Pancreas (tissue), 10 donors: Measurements from ENCODE around the gene HDHD2. TPM values are rescaled to one million over a fixed set of nuclear protein-coding genes. Genes with fewer than 3 reads are reported as not detected.

Source experiments
- ATAC-seq, 4 donors: fragments of 200-7000 bp; cut with Tn5 transposase; one replicate each; pipeline versions ENCODE4 v1.8.0 to v1.9.1; 2020; ENCODE audit warnings: mild to moderate bottlenecking in 4 of 4, moderate library complexity in 4 of 4
- DNase-seq, 6 donors: peaks; one replicate each; pipeline ENCODE4 v3.0.0-alpha.2; 2020
- FAIRE-seq: peaks from 2 replicates; lab custom pipeline; 2012; peaks lifted over from hg19 to GRCh38; lab: Jason Lieb, UNC
- H3K27ac ChIP-seq, 4 donors: fragments of 200-600 bp; sonication (generic); 1 replicate in 3 of 4; 2 replicates in 1 of 4; pipeline versions ENCODE4 v1.5.0 to v1.8.0; 2020
- H3K27me3 ChIP-seq, 4 donors: fragments of 200-600 bp; one replicate each; pipeline ENCODE4 v1.8.0; 2021
- H3K36me3 ChIP-seq, 3 donors: fragments of 200-600 bp; sonication (generic) in 1 of 3; one replicate each; pipeline versions ENCODE4 v1.5.0 to v1.8.0; 2020 to 2021
- H3K4me1 ChIP-seq, 3 donors: fragments of 200-600 bp; one replicate each; pipeline ENCODE4 v1.8.0; 2021
- H3K4me3 ChIP-seq, 4 donors: fragments of 200-600 bp; sonication (generic) in 2 of 4; one replicate each; pipeline versions ENCODE4 v1.5.0 to v1.8.0; 2020 to 2021
- H3K9me3 ChIP-seq, 4 donors: fragments of 200-600 bp; one replicate each; pipeline ENCODE4 v1.8.0; 2021
- CTCF ChIP-seq, 4 donors: fragments of 200-600 bp; sonication (generic) in 3 of 4; IDR thresholded peaks; one replicate each; pipeline versions ENCODE4 v1.5.0 to v1.8.0; 2021; ENCODE audit warnings: antibody characterized with exemption in 4 of 4
- WGBS, 2 donors: extraction: QIAGEN DNeasy Blood & Tissue Kit; methylation state at CpG; one replicate each; pipeline ENCODE4 v1.1.7; 2013; 5-methylcytosine and 5-hydroxymethylcytosine counted together
- intact Hi-C, 3 donors: fragments of 100-400 bp; cut with DNase I; formaldehyde crosslinking; loops; one replicate each; pipeline versions ENCODE4 v1.11.1 to v1.14.2; 2022
- polyA plus RNA-seq, 2 donors: library from polyadenylated mRNA; stranded (reverse); fragments of 200-250 nt; gene quantifications; one replicate each; pipeline ENCODE4 v1.2.3, GENCODE V29; 2013
- total RNA-seq, 6 donors: library from RNA; stranded (reverse); fragmentation: NEBNext Ultra II Directional in 4 of 6; extraction: Animal tissue kit (Norgen Biotek cat#: 25700) in 4 of 6; gene quantifications; one replicate each; pipeline versions ENCODE4 v1.2.1 to v1.2.4, GENCODE V29; 2021 to 2023
- donor health status: healthy with polysubstance abuse.
- donor health status: DM: no; HTN: no; CAD: no; lungs with moderate emphysema.
- donor health status: DM: no; HTN: no; CAD: no.
- donor health status: control.
- donor health status: control.
- donor health status: Bipolar disorder and iron deficiency.
- donor health status: DM: yes; HTN: yes; CAD: no.
- donor health status: DM: no; HTN: no; CAD: no.
- donor health status: DM: no; HTN: no; CAD: no.
- donor health status: DM: yes; HTN: yes; CAD: no.

Gene HDHD2
- total and polyA plus RNA-seq, 8 donors = 12.7 to 28.0 (median 22.0) TPM

DNA sequence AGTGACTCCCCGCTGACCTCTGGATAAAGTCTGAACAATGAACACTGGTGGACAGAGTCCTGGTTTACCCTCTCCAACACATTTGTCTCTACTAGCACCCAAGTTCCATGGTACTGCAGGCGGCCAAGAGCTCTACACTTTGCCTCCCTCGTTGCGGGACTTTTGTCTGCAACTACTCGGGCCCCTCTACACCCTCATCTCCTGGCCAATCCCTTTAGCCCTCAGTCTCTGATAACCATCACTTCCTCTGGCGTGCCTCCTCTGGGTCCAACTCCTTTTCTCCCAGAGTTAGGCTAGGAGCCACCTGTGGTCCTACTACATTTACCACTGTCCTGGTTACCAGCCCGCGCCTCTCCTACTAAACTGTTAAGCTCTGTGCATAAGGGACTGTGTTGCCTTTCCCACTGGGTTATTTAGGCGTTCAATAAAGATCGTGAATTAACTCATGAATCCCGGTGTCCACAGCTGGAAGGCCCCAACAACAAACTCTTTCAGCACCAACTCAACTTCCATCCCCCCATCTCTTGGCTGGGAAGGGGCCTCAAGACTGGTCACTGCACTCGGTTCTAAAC lies 757 bp downstream of the HDHD2 start:
- peak overlapping the region; percentile 56 to 97 (median 83) for H3K4me3 ChIP-seq
- TF ChIP-seq CTCF (IDR thresholded peaks at IDR 0.05) = no peak
- DNase-seq (no peak), ATAC-seq (peak in 3 of 4 donors; percentile 6 to 24 (median 17)), FAIRE-seq (no peak)
- no peaks in the 10 kb centered on the region for H3K27me3 ChIP-seq
- intact Hi-C loops = no loop called here
- H3K27ac ChIP-seq = peak overlapping the region; percentile 67 to 90 (median 85)
- peaks cover 0 to 14% (median 0%) of the 10 kb centered on the region in 3 donors for H3K4me1 ChIP-seq
- peaks cover 0 to 3% (median 0%) of the 10 kb centered on the region in 3 donors for H3K36me3 ChIP-seq
- 14 to 15% methylated on average over 12 of the region's 12 CpGs for WGBS, 2 donors
- H3K9me3 ChIP-seq = no peaks in the 10 kb centered on the region

- Histone ChIP-seq H3K27ac (no peak overlapping the region), H3K4me3 (no peak overlapping the region), H3K36me3 (no peaks in the 10 kb centered on the region), H3K9me3 (no peaks in the 10 kb centered on the region), H3K27me3 (no peaks in the 10 kb centered on the region), H3K4me1 (peaks cover 0 to 12% (median 4%) of the 10 kb centered on the region in 3 donors)
- no peak for TF ChIP-seq CTCF (IDR thresholded peaks at IDR 0.05)
- FAIRE-seq = no peak
- intact Hi-C loops = no loop called here
- DNase-seq = no peak
- ATAC-seq = no peak
- WGBS, 2 donors = 90 to 95% methylated on average over 3 of the region's 3 CpGs
Measured at GRCh38 chr18:47146206-47146605, 4.1 kb downstream of the HDHD2 start.

GRCh38 chr18:47143899-47144485 lies 6.3 kb downstream of the HDHD2 start:
- peaks cover 0 to 4% (median 4%) of the 10 kb centered on the region in 3 donors for H3K4me1 ChIP-seq
- DNase-seq = no peak
- H3K4me3 ChIP-seq = no peak overlapping the region
- no peak for TF ChIP-seq CTCF (IDR thresholded peaks at IDR 0.05)
- FAIRE-seq = no peak
- no peaks in the 10 kb centered on the region for H3K27me3 ChIP-seq
- H3K9me3 ChIP-seq = no peaks in the 10 kb centered on the region
- intact Hi-C loops = no loop called here
- ATAC-seq = no peak
- H3K27ac ChIP-seq = no peak overlapping the region
- 93 to 95% methylated on average over 4 of the region's 4 CpGs for WGBS, 2 donors
- no peaks in the 10 kb centered on the region for H3K36me3 ChIP-seq

DNA sequence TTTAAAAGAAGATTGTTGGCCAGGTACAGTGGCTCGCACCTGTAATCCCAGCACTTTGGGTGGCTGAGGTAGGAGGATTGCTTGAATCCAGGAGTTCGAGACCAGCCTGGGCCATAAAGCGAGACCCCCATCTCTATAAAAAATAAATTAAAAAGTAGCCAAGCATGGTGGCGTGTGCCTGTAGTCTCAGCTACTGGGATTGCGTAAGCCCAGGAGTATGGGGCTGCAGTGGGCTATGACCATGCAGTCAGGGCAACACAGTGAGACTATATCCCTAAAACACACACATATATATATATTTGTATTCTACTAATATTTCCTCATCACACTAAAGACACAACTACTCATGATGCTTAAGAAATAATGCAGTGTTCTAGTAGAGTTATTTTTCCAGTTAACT lies 7.1 kb downstream of the HDHD2 start:
- no peak for DNase-seq
- no peaks in the 10 kb centered on the region for H3K36me3 ChIP-seq
- FAIRE-seq = no peak
- ATAC-seq = no peak
- 96 to 99% methylated on average over 5 of the region's 5 CpGs for whole genome bisulfite sequencing, 2 donors
- no peak for TF ChIP-seq CTCF (IDR thresholded peaks at IDR 0.05)
- H3K9me3 ChIP-seq = no peaks in the 10 kb centered on the region
- H3K4me1 ChIP-seq = peaks cover 0 to 4% (median 0%) of the 10 kb centered on the region in 3 donors
- no peaks in the 10 kb centered on the region for H3K27me3 ChIP-seq
- intact Hi-C loops = no loop called here
- no peak overlapping the region for H3K4me3 ChIP-seq
- H3K27ac ChIP-seq = no peak overlapping the region

DNA sequence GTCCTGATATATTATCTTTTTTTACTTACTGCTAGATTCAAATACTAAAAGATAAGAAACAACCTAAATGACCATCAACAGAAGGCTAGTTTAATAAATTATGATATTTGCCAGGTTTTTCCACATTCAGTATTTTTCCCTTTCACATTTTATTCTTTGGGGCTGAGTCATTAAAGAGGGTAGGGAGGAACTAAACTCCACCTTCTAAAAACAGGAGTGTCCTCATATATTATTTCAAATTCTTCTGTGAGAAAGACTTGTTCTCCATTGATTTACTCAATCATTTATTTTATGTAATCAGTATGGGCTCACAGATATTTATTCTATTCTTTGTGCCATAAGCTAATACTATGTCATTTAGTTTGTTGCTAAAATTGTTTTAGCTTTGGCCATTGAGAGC lies 9.0 kb downstream of the HDHD2 start:
- no peak for FAIRE-seq
- TF ChIP-seq CTCF (IDR thresholded peaks at IDR 0.05) = no peak
- intact Hi-C loops = no loop called here

More for the DNA sequence above, 9.0 kb downstream of the HDHD2 start:
- ATAC-seq (no peak), DNase-seq (no peak)
- Histone ChIP-seq H3K4me1 (peaks cover 0 to 4% (median 0%) of the 10 kb centered on the region in 3 donors), H3K27ac (no peak overlapping the region), H3K36me3 (peaks cover 0 to under 1% (median 0%) of the 10 kb centered on the region in 3 donors), H3K9me3 (no peaks in the 10 kb centered on the region), H3K27me3 (no peaks in the 10 kb centered on the region), H3K4me3 (no peak overlapping the region)
